Neural progenitor cell (in vitro differentiated cells): ENCODE measurements around the gene DISC1. TPM values are rescaled to one million over a fixed set of nuclear protein-coding genes. Genes with fewer than 3 reads are reported as not detected.

Experiments
- DNase-seq: peaks from one replicate; pipeline ENCODE4 v3.0.0-alpha.2; 2016; ENCODE audit warnings: low spot score
- H2AFZ ChIP-seq: fragments of 200-600 bp; sonication (generic); replicated peaks from 2 replicates; pipeline ENCODE4 v1.6.1; 2016; ENCODE audit warnings: antibody characterized with exemption
- H3F3A ChIP-seq: fragments of 200-600 bp; sonication (generic); 2 replicates; pipeline ENCODE4 v1.6.1; 2016; ENCODE audit warnings: antibody characterized with exemption, low read depth
- H3K27ac ChIP-seq: fragments of 200-600 bp; sonication (generic); 2 replicates; pipeline ENCODE4 v1.5.1; 2016; ENCODE audit warnings: mild to moderate bottlenecking
- H3K27me3 ChIP-seq: fragments of 200-600 bp; sonication (generic); 2 replicates; pipeline ENCODE4 v1.6.1; 2016; ENCODE audit warnings: mild to moderate bottlenecking, moderate library complexity
- H3K36me3 ChIP-seq: fragments of 200-600 bp; sonication (generic); 2 replicates; pipeline ENCODE4 v1.5.1; 2016
- H3K4me1 ChIP-seq: fragments of 200-600 bp; sonication (generic); 2 replicates; pipeline ENCODE4 v1.6.1; 2016; ENCODE audit warnings: mixed run types
- H3K4me2 ChIP-seq: fragments of 200-600 bp; sonication (generic); 2 replicates; pipeline ENCODE4 v1.6.1; 2016
- H3K4me3 ChIP-seq: fragments of 200-600 bp; sonication (generic); 2 replicates; pipeline ENCODE4 v1.5.1; 2016
- H3K79me2 ChIP-seq: fragments of 200-600 bp; sonication (generic); 2 replicates; pipeline ENCODE4 v1.6.1; 2016; ENCODE audit warnings: low read depth
- H3K9ac ChIP-seq: fragments of 200-600 bp; sonication (generic); 2 replicates; pipeline ENCODE4 v1.6.1; 2016
- H3K9me3 ChIP-seq: fragments of 200-600 bp; sonication (generic); 2 replicates; pipeline ENCODE4 v1.5.1; 2016; ENCODE audit warnings: low read depth
- H4K20me1 ChIP-seq: fragments of 200-600 bp; sonication (generic); 2 replicates; pipeline ENCODE4 v1.6.1; 2016; ENCODE audit warnings: low read depth
- H3K27ac Mint-ChIP-seq: 3 replicates; pipeline ENCODE4 v1.8.0; 2021; ENCODE audit warnings: mixed read lengths
- H3K27me3 Mint-ChIP-seq: 2 replicates; pipeline ENCODE4 v1.8.0; 2022; ENCODE audit warnings: low read depth, mild to moderate bottlenecking, inconsistent platforms, moderate library complexity, mixed read lengths; ENCODE audit not compliant: insufficient read depth
- H3K36me3 Mint-ChIP-seq: 3 replicates; pipeline ENCODE4 v1.8.0; 2021; ENCODE audit warnings: mixed read lengths
- H3K4me1 Mint-ChIP-seq: 3 replicates; pipeline ENCODE4 v1.8.0; 2021; ENCODE audit warnings: mixed read lengths
- H3K4me3 Mint-ChIP-seq: 3 replicates; pipeline ENCODE4 v1.8.0; 2021; ENCODE audit warnings: mild to moderate bottlenecking, moderate library complexity, mixed read lengths
- H3K9me3 Mint-ChIP-seq: 3 replicates; pipeline ENCODE4 v1.8.0; 2020; ENCODE audit warnings: mixed read lengths
- CTCF ChIP-seq: fragments of 200-600 bp; sonication (generic); IDR thresholded peaks from 2 replicates; pipeline ENCODE4 v1.5.1; 2017; ENCODE audit warnings: antibody characterized with exemption, mild to moderate bottlenecking
- EZH2 ChIP-seq: fragments of 200-600 bp; sonication (generic); IDR thresholded peaks from 2 replicates; pipeline ENCODE4 v1.6.1; 2017; ENCODE audit warnings: antibody characterized with exemption, mild to moderate bottlenecking, moderate library complexity
- EZH2phosphoT487 ChIP-seq: fragments of 200-600 bp; sonication (generic); IDR thresholded peaks from 2 replicates; pipeline ENCODE4 v1.6.1; 2017; ENCODE audit warnings: antibody characterized with exemption
- total RNA-seq: library from RNA; depleted of rRNA; stranded (reverse); fragments of >200 nt; gene quantifications from 2 replicates; pipeline ENCODE4 v1.2.3, GENCODE V29; 2015; ENCODE audit warnings: low replicate concordance

DISC1 gene
- total RNA-seq, 1 donor from 2014 or later = 1.8 TPM

DNA sequence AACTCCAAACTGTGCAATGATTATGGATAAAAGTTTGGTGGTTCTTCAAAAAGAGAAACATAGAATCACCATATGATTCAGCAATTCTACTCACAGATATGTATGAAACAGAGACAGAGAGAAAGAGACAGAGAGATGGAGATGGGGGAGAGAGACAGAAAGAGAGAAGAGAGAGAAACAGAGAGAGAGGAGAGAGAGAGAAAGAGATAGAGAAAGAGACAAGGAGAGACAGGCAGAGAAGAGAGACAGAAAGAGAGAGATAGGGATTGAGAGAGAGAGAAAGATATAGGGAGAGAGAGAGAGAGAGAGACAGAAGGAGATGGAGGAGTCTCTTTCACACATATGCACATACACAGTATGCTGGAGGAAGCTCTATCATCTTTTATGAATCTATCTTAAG lies 87.8 kb downstream of the DISC1 start:
- no peaks in the 10 kb centered on the region for H3F3A ChIP-seq
- H3K9me3 Mint-ChIP-seq = no peaks in the 10 kb centered on the region
- H3K36me3 ChIP-seq = no peaks in the 10 kb centered on the region
- H3K27me3 ChIP-seq = no peaks in the 10 kb centered on the region
- H3K4me3 ChIP-seq = no peak overlapping the region
- no peaks in the 10 kb centered on the region for H3K27me3 Mint-ChIP-seq
- TF ChIP-seq EZH2phosphoT487 (no peak), EZH2 (no peak), CTCF (no peak)
- no peaks in the 10 kb centered on the region for H3K9me3 ChIP-seq
- no peaks in the 10 kb centered on the region for H3K36me3 Mint-ChIP-seq
- peaks cover 8% of the 10 kb centered on the region for H3K4me1 Mint-ChIP-seq
- H2AFZ ChIP-seq = no peak overlapping the region
- no peak overlapping the region for H3K9ac ChIP-seq
- no peak overlapping the region for H3K4me2 ChIP-seq
- H4K20me1 ChIP-seq = no peaks in the 10 kb centered on the region
- no peak overlapping the region for H3K27ac ChIP-seq
- H3K4me1 ChIP-seq = no peaks in the 10 kb centered on the region
- no peaks in the 10 kb centered on the region for H3K79me2 ChIP-seq
- no peak overlapping the region for H3K4me3 Mint-ChIP-seq
- no peak for DNase-seq
- no peak overlapping the region for H3K27ac Mint-ChIP-seq

DNA sequence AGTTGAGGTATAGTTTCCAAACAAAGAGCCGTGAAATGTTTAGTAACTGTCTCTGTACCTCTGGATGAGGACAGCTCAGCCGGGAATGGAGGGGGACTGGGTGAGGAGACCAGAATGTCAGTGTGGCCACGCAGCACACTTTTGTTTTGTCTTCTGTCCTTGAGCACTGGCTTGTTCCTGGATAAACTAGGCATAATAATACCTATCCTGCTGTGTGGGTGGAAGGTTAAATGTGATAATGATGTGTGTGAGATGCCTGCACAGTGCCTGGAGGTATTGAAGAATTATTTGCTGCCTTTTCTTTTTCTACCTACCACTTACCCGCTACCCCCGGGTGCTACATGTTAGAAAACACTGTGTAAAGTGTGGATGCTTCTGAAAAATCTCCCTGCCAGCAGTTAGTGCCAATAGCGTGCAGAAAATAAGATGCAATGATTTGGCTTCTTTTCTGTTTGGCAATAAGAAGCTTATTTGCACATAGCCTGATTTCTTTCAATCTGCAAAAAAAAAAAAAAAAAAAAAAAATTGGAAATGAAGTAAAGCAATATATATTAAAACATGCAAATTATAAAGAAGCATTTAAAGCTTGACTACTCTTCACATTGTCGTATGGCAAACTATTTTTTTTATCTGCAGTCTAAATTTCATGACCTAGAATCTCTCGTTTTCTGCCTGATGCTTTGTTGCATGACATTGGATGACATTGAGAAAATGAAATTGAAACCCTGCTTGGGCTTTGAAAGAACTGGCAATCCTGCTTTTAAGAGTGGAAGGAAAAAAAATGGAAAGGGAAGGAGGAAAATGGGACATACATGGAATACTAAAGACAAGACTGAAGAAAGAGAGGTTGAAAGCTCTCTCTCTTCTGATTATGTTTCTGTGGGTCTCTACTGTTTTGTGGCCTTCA lies 89.5 kb downstream of the DISC1 start:
- Mint-ChIP-seq H3K4me3 (no peak overlapping the region), H3K4me1 (peaks cover 8% of the 10 kb centered on the region), H3K36me3 (no peaks in the 10 kb centered on the region), H3K27ac (no peak overlapping the region), H3K27me3 (no peaks in the 10 kb centered on the region), H3K9me3 (no peaks in the 10 kb centered on the region)
- Histone ChIP-seq H3K4me1 (no peaks in the 10 kb centered on the region), H3K27ac (no peak overlapping the region), H4K20me1 (no peaks in the 10 kb centered on the region), H3K9ac (no peak overlapping the region), H2AFZ (no peak overlapping the region), H3K36me3 (no peaks in the 10 kb centered on the region), H3K4me2 (no peak overlapping the region), H3K9me3 (no peaks in the 10 kb centered on the region), H3K27me3 (no peaks in the 10 kb centered on the region), H3K79me2 (no peaks in the 10 kb centered on the region), H3K4me3 (no peak overlapping the region), H3F3A (no peaks in the 10 kb centered on the region)
- TF ChIP-seq CTCF (no peak), EZH2 (no peak), EZH2phosphoT487 (no peak)
- DNase-seq = no peak

DNA sequence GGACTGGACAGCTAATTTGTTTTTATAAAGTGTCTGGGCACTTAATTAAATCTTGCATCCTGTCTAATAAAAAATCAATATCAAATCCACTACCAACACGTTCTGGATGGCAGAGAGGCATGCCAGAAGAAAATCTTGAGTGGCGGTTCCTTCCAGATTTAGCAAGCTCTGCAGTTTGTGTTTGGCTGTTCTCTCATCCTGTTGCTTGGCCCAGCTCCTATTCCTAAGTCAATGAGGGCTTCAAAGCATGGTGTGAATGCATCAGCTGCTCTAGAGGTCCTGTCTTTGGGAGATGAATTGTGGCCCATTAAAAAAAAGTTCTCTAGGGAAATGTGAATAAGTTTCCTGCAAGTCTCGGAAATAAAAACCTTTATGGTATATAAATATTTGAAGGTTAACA lies 90.3 kb downstream of the DISC1 start:
- H3K36me3 ChIP-seq = no peaks in the 10 kb centered on the region
- Mint-ChIP-seq H3K4me3 (no peak overlapping the region), H3K27ac (no peak overlapping the region), H3K27me3 (no peaks in the 10 kb centered on the region), H3K36me3 (no peaks in the 10 kb centered on the region), H3K4me1 (peaks cover 8% of the 10 kb centered on the region), H3K9me3 (no peaks in the 10 kb centered on the region)
- no peaks in the 10 kb centered on the region for H3K79me2 ChIP-seq
- no peak overlapping the region for H3K27ac ChIP-seq
- H3F3A ChIP-seq = no peaks in the 10 kb centered on the region
- no peaks in the 10 kb centered on the region for H3K9me3 ChIP-seq
- no peak overlapping the region for H3K4me2 ChIP-seq
- H3K4me3 ChIP-seq = no peak overlapping the region
- DNase-seq = no peak
- H4K20me1 ChIP-seq = no peaks in the 10 kb centered on the region
- no peak overlapping the region for H3K9ac ChIP-seq
- H3K4me1 ChIP-seq = no peaks in the 10 kb centered on the region
- no peaks in the 10 kb centered on the region for H3K27me3 ChIP-seq
- TF ChIP-seq CTCF (no peak), EZH2 (no peak), EZH2phosphoT487 (no peak)
- H2AFZ ChIP-seq = no peak overlapping the region
